EH (cell line): ENCODE results near the gene MCEMP1.
"Not testable (repeated sequence)": the region's sequence is repeated elsewhere in the genome, so short reads cannot be mapped to it uniquely, and the experiment has no call there.

ENCODE experiments used
- DNase-seq: peaks from one replicate; pipeline ENCODE4 v3.0.0-alpha.2; 2015; ENCODE audit warnings: low read depth

Gene MCEMP1

DNA sequence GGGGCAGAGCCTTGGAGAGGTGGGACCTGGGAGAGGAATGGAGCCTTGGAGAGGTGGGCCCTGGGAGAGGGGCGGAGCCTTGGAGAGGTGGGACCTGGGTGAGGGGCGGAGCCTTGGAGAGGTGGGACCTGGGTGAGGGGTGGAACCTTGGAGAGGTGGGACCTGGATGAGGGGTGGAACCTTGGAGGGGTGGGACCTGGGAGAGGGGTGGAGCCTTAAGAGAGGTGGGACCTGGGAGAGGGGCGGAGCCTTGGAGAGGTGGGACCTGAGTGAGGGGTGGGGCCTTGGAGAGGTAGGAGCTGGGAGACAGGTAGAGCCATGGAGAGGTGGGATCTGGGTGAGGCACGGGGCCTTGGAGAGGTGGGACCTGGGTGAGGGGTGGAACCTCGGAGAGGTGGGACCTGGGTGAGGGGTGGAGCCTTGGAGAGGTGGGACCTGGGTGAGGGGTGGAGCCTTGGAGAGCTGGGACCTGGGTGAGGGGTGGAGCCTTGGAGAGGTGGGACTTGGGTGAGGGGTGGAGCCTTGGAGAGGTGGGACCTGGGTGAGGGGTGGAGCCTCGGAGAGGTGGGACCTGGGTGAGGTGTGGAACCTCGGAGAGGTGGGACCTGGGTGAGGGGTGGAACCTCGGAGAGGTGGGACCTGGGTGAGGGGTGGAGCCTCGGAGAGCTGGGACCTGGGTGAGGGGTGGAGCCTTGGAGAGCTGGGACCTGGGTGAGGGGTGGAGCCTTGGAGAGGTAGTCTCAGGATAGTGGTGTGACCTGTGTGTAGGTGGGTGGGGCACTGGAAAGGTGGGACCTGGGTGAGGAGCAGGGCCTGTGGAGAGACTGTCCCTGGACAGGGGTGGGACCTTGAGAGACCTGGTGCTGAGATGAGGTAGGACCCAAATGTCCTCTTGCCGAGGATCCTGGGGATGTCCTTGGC, 33.0 kb upstream of the MCEMP1 start:
- not testable (repeated sequence) for DNase-seq

DNA sequence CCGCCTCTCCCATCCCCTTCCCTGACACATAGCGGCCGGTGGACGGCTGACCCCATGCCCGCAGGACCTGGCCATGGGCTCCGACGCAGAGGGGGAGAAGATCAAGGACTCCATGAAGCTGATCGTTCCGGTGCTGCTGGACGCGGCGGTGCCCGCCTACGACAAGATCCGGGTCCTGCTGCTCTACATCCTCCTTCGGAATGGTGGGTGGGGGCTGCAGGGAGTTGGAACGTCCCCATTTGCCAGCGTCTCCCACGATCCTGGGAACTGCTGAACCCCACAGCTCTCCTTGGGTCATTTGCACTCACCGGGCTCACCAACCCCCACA, 32.4 kb upstream of the MCEMP1 start:
- DNase-seq: no peak

DNA sequence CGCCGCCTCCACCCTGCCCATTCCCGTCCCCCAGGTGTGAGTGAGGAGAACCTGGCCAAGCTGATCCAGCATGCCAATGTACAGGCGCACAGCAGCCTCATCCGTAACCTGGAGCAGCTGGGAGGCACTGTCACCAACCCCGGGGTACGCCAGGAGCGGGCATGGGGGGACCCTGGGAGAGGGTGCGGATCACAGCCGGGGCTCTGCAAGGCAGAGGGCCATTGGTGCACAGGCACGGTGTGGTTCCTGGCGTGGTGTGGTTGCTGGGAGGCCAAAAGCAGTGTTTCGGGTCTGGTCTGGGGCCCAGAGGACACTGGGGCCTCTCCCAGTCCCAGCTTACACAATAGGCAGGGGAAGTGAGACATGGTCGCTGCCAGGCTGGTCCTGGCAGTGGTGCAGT, 31.7 kb upstream of the MCEMP1 start:
- no peak for DNase-seq

DNA sequence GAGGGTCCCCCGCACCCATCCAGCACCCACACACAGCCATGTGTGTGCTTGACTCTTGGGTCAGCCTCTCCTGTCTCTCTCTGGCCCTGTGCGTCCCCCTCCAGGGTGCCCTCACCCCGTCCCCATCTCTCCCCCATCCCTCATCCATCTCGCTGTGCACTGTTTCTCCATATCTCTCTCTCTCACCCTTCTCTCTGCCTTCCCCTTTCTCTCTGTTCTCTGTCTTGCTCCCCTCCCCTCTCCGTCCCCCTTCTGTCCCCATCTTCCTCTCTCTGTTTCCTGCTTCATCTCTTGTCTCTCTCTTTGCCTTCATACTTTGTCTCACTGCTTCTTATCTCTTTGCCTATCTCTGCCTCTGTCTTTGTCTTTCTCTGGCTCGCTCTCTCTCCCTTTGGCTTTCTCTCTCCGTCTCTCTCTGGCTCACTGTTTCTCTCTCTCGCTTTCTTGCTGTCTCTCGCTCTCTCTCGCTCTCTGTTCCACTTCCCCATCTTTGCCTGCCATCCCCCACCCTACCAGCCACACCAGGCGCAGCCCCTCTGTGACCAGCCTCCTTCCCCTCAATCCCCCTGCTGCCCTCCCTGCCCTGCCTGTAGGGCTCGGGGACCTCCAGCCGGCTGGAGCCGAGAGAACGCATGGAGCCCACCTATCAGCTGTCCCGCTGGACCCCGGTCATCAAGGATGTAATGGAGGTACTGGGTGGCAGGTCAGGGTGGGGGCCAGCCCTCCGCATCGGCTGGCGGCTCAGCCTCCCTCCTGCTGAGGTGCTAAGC, 31.0 kb upstream of the MCEMP1 start:
- DNase-seq: no peak

DNA sequence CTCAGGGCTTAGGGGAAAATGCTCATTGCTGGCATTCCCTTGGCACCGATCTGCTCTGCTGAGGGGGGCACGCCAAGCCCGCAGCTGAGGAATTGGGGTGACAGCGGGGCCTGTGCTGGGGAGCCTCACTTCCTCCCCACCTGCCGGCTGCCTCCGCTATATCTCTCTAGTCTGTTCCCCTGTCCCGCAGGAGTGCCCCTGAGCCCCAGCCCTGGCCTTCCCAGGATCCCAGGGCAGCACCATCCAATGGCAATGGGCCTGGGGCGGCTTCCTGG, 30.5 kb upstream of the MCEMP1 start:
- no peak for DNase-seq

DNA sequence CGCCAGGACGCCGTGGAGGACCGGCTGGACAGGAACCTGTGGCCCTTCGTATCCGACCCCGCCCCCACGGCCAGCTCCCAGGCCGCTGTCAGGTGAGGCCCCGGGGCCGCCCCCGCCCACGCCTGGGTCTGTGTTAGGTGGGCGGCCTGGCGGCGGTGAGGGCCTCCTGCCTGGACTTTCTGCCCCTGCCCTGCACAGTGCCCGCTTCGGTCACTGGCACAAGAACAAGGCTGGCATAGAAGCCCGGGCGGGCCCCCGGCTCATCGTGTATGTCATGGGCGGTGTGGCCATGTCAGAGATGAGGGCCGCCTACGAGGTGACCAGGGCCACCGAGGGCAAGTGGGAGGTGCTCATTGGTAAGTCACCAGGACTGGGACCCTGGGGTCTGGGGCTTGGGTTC, 29.7 kb upstream of the MCEMP1 start:
- no peak for DNase-seq

DNA sequence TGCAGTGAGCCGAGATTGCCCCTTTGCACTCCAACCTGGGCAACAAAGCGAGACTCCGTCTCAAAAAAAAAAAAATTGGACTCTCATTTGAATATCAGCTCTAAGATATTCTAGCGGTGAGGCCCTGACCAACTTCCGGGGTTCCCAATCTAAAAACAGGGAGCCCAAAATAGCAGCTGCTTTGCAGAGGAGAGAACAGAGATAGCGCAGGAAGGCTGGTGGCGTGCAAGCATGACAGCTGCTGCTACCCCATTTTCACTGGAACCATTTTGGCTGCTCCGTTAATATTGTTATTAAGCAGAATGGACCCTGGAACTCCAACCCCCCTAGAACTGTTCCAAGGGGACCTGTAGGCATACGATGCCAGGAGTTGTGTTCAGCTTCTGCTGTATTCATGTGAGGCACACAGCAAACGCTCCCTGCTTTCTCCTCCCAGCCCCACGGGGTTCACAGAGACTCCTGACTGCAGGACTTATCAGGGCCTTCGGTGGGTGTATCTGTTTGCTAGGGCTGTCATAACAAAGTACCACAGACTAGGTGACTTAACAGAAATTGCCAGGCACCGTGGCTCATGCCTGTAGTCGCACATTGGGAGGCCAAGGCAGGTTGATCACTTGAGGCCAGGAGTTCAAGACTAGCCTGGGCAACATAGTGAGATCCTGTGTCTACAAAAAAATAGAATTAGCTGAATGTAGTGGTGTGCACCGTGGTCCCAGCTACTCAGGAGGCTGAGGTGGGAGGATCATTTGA, 28.4 kb upstream of the MCEMP1 start:
- DNase-seq: no peak

DNA sequence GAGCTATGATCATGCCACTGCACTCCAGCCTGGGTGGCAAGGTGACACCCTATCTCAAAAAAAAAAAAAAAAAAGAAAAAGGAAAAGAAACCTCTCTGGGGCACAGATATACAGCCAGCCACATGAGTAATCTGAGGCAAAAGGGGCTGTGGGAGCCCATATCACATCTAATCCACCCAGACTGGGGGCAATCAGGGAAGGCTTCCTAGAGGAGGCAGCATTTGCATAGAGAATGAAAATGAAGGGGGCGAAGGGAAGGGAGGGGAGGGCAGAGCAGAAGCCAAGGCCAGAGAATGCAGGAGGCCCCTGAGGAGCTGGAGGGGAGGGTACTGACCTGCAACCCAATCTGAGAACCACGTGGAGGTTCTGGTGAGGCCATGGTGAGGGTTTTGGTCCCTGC, 26.7 kb upstream of the MCEMP1 start:
- no peak for DNase-seq

DNA sequence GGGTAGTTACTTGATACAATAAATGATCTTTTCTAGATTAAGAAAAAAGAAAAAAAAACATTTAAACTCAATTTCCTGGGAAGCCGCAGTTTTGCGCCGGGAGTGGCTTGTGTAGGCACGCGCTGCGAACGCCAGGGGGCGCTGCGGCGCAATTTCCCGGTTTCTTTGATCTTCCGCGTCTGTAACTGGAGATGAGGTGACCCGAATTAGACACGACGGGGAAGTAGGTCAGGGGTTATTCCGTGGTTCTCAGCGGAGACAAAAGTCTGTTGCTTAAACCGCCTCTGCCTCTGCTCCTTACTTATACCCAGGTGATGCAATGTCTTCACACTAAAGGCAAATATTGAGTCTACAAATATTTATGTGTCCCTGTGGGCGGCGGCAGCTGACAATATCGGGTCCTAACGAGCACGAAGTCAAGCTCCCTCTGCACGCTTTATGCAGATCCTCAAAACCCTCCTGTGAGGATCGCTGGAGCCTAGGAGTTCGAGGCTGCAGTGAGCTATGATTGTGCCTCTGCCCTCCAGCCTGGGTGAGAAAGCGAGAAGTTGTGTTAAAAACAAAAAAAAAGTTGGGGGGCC, 24.7 kb upstream of the MCEMP1 start:
- DNase-seq: peak; percentile 66

DNA sequence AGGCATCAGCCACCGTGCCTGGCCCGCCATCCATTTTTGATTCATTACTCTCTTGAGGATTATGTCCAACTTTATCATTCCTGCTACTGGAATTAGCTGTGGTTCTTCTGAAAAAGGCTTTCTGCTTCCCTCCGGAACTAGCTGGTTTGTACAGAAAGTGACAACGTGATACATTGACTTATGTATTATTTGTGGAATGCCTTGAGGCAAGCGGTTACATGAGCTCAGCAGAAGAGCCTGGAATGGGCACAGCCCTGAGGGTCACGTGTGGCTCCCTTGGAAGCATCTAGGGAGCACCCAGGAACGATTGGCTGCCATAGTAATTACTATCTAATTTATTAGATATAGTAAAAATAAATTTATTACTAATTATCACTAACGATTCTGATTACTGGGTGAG, 22.5 kb upstream of the MCEMP1 start:
- peak; percentile 27 for DNase-seq

DNA sequence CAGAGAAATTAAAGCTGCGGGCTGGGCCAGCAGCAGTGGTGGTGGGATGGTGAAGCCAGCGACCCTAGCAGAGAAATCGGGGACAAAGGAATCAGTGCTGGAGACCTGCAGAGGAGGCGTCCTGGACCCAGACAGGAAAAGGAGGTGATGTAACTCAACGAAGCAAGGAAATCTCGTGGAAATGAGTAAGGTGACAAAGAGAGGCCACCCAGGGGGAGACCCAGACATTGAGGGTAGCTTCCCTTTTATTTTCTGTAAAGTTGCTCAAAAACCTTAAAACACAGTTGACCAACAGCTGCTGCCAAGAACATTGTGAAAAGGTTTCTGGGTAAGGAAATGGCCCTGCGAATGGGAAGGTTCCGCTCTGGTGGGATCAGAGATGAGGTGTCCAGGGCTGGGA, 21.3 kb upstream of the MCEMP1 start:
- DNase-seq: no peak

DNA sequence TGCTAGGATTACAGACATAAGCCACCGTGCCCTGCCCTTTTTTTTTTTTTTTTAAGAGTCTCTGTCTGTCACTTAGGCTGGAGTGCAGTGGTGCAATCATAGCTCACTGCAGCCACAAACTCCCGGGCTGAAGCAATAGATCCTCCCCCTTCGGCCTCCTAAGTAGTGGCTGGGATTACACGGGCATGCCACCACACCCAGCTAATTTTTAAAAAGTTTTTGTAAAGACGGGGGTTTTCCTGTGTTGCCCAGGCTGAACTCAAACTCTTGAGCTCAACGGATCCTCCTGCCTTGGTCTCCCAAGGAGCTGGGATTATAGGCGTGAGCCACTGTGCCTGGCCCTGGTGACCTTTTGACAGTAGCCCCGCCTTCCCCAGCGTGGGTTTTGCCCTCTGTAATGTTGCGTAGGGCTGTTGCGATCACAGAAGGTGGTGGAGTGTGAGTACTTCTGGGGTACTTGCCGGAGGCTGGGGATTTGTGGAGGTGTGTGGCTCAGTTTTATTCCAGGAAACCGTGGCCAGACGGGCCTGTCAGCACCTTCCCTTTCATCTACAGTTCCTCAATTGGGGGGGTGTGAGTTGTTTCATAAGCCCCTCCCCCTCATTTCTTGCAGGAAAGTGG, 19.6 kb upstream of the MCEMP1 start:
- no peak for DNase-seq

DNA sequence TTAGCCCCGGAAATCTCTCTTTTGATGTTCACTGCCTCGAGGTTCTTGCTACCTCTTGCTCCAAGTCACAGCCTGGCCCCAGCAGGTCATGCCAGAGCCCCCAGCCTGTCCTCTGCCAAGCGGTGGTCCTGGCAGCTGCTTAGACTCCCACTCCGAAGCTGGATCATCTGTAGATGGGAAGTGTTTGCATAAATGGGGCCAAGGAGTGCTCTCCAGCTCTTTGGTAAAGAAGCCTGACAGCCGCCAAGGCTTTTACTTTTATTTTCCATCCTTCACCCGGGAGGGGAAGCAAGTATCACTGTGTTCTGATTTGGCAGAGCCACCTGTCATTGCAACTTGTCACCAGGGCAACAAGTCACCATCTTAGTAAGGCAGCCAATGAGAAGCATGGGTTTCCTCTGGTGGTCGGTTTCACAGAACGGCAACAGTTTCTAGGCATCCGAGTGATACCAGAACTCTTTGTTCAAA, 18.6 kb upstream of the MCEMP1 start:
- no peak for DNase-seq

DNA sequence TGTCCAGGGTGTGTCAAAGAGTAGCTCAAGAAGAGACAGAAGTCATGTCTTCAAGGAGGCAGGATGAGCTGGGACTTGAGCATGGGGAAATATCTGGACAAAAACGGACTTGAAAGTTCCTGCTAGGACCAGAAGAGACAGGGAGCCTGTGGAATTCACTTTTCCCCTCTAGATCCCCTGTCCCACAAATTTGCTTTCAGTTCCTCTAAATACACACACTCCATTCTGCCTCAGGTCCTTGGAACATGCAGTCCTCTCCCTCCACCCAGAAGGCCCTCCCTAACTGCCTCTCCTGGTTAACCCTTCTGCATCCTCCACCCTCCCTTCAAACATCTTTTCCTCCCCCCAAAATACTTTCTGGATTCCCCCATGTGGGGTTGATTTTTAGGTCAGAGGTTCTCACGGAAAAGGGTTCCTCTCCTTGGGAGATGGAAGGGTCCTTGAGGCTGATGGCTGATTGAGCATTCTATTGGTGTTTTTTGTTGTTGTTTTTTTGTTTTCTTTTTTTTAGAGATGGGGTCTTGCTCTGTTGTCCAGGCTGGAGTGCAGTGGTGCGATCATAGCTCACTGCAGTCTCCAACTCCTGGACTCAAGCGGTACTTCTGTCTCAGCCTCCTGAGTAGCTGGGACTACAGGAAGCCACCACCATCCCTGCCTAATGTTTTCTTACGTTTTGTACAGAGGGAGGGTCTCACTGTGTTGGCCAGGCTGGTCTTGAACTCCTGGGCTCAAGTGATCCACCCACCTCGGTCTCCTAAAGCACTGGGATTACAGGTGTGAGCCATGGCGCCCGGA, 14.9 kb upstream of the MCEMP1 start:
- no peak for DNase-seq

DNA sequence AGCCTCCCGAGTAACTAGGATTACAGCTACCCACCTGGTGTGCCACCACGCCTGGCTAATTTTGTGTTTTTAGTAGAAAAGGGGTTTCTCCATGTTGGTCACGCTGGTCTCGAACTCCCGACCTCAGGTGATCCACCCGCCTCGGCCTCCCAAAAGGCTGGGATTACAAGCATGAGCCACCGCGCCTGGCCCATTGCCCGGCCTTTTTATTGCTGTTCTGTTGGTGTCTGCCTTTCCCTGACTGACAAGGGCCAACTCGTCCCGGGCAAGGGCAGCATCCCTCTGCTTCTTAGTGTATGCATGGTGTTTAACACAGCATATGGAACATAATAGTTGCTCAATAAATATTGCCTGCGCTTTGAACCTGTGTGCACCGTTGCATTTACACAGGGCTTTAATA, 14.2 kb upstream of the MCEMP1 start:
- DNase-seq: no peak

DNA sequence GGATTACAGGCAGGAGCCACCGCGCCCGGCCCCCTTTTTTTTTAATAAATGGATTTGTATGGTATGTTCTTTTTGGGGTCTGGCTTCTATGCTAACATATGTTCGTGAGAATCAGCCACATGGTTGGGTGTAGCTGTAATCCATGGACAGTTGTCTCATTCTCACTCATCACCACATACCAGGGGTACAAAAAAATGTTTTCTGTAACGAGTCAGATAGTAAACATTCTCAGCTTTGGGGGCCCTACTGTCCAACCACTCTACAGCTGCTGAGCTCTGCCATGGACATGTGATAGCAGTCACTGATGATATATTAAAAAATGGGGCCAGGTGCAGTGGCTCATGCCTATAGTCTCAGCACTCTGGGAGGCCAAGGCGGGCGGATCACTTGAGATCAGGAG, 13.2 kb upstream of the MCEMP1 start:
- DNase-seq: peak; percentile 9

DNA sequence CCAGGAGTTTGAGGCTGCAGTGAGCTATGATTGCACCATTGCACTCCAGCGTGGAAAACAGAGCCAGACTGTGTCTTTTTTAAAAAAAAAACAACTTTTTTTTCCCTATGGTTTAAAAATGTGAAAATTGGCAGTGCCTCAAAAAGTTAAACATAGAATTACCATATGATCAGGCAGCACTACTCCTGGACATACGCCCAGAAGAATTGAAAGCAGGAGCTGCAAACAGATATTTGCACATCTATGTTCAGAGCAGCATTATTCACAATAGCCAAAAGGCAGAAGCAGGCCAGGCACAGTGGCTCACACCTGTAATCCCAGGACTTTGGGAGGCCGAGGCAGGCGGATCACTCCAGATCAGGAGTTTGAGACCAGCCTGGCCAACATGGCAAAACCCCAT, 11.8 kb upstream of the MCEMP1 start:
- peak; percentile 48 for DNase-seq

DNA sequence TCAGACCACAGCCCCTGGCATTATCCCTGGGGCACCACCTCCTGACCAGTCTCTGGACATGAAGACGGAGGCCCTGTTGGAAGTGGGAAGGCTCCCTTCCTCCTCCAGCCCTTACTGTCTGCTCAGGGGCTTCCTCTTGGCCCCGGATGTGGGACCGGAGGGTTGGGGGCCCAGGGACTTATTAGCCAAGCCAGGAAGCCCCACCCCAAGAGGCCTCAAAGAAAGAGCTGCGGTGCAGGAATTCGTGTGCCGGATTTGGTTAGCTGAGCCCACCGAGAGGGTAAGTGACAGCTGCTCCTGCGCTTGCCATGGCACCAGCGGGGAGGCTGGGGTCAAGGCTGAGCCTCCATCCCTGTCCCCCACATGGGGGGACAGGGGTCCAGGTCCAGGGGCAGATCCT, 8.0 kb upstream of the MCEMP1 start, which contains the start of gene RETN:
Gene RETN (plus strand): TSS at position 208 of the 400 bp plus-strand sequence. CDS start 278 bp downstream, outside the sequence.
- no peak for DNase-seq

DNA sequence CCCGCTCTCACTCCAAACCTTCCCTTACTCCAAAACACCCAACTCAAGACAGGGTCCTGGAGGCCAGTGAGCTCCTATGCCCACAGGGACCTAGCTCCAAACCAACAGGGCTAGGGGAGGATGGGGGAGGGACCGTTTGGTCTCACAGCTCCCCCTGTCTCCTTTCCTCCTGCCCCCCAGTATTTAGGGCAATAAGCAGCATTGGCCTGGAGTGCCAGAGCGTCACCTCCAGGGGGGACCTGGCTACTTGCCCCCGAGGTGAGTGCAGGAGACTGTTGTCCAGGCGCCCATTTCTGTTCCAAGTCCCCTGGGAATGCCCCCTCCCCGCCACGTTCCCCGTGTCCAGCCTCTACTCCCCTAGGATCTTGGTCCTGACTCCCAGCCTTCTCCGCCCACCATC, 7.2 kb upstream of the MCEMP1 start:
- DNase-seq: no peak

DNA sequence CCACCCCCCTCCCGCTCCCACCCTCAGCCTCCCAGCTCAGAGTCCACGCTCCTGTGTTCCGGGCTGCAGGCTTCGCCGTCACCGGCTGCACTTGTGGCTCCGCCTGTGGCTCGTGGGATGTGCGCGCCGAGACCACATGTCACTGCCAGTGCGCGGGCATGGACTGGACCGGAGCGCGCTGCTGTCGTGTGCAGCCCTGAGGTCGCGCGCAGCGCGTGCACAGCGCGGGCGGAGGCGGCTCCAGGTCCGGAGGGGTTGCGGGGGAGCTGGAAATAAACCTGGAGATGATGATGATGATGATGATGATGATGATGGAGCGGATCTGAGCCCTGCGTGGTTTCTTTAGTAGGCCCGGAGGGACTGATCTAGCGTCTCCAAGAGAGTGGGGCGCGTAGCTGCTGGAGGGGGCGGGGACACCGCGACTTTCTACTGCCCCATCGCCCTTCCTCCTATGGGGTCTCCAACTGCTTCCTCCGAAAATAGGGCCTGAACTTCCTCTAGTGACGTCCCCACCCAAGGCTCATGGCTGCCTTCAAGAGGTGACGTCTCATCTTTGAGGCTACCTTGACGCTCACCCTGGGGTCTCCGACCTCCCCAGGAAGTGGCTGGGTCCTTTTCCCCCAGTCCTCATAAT, 6.6 kb upstream of the MCEMP1 start:
- DNase-seq: no peak

DNA sequence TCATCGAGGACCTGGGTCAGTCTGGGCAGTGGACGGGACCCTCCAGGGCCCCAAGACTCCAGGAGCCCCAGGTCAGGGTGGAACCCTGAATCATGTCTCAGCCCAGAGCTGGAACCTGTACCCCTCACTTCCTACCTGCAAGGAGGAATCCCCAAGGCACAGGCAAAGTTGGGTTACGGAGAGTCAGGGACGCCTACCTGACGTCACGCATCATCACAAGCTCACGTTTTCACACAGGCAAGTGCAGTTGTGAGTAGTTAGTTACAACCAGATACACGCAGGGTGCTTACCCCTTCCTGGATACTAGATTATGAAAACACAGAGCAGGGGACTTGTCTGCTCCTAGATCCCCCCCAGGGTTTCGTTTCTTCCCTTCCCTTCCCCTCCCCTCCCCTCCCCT, 6.1 kb upstream of the MCEMP1 start:
- DNase-seq: no peak
